Measurements from ENCODE around the gene ESYT1. TPM values are rescaled to one million over a fixed set of nuclear protein-coding genes. Genes with fewer than 3 reads are reported as not detected.

Gene ESYT1
- total and polyA plus RNA-seq, 8 donors, result 8.6 to 142 (median 29.7) TPM

- peaks cover 82 to 100% (median 100%) of the 10 kb centered on the region in 4 donors for H3K36me3 ChIP-seq
- H3K27ac ChIP-seq, result no peak overlapping the region
- no peak for TF ChIP-seq POLR2AphosphoS5 (IDR thresholded peaks at IDR 0.05)
- no peak for TF ChIP-seq POLR2A (IDR thresholded peaks at IDR 0.05)
- TF ChIP-seq CTCF (IDR thresholded peaks at IDR 0.05), result no peak
- no peak for TF ChIP-seq EP300 (IDR thresholded peaks at IDR 0.05)
- H3K4me1 ChIP-seq, result no peaks in the 10 kb centered on the region
- no peaks in the 10 kb centered on the region for H3K9me3 ChIP-seq
- 83 to 96% (median 91%) methylated on average over 7 of the region's 7 CpGs for WGBS, 5 donors
- DNase-seq, result no peak
- no peak overlapping the region for H3K4me3 ChIP-seq
- intact Hi-C loops (cut with DNase I; ENCODE audit: low total_unique reads), result no loop called here
- H3K27me3 ChIP-seq, result no peaks in the 10 kb centered on the region
Observed at GRCh38 chr12:56172839-56173238, 44.8 kb downstream of the ESYT1 start.

GRCh38 chr12:56178347-56178746, 50.3 kb downstream of the ESYT1 start:
- no peaks in the 10 kb centered on the region for H3K4me1 ChIP-seq
- H3K27ac ChIP-seq, result no peak overlapping the region
- 83 to 93% (median 89%) methylated on average over 3 of the region's 3 CpGs for WGBS, 5 donors
- H3K27me3 ChIP-seq, result no peaks in the 10 kb centered on the region
- no peak for DNase-seq
- no peaks in the 10 kb centered on the region for H3K9me3 ChIP-seq
- intact Hi-C loops (cut with DNase I; ENCODE audit: low total_unique reads), result no loop called here
- no peak overlapping the region for H3K4me3 ChIP-seq
- TF ChIP-seq EP300 (IDR thresholded peaks at IDR 0.05) (no peak), CTCF (IDR thresholded peaks at IDR 0.05) (no peak), POLR2AphosphoS5 (IDR thresholded peaks at IDR 0.05) (no peak), POLR2A (IDR thresholded peaks at IDR 0.05) (no peak)
- peaks cover 73 to 100% (median 100%) of the 10 kb centered on the region in 4 donors for H3K36me3 ChIP-seq

GRCh38 chr12:56186957-56187356, 58.9 kb downstream of the ESYT1 start:
- TF ChIP-seq POLR2AphosphoS5 (IDR thresholded peaks at IDR 0.05), result no peak
- no peak for TF ChIP-seq CTCF (IDR thresholded peaks at IDR 0.05)
- no peak for TF ChIP-seq POLR2A (IDR thresholded peaks at IDR 0.05)
- TF ChIP-seq EP300 (IDR thresholded peaks at IDR 0.05), result no peak
- no peak for DNase-seq
- intact Hi-C loops (cut with DNase I; ENCODE audit: low total_unique reads), result loop anchor here (5.0 kb wide), 1 partner anchor 55 kb away; no protein-coding TSS in a partner anchor
- Histone ChIP-seq H3K27ac (peak overlapping the region in 1 of 5 donors; percentile 93), H3K27me3 (no peaks in the 10 kb centered on the region), H3K4me1 (peaks cover 14 to 34% (median 22%) of the 10 kb centered on the region in 4 donors), H3K9me3 (no peaks in the 10 kb centered on the region), H3K4me3 (no peak overlapping the region), H3K36me3 (peaks cover 42 to 50% (median 49%) of the 10 kb centered on the region in 4 donors)
- 46 to 61% (median 49%) methylated on average over 2 of the region's 2 CpGs for WGBS, 5 donors

GRCh38 chr12:56188131-56188777, 60.2 kb downstream of the ESYT1 start:
- DNase-seq, result peak in 1 of 2 donors; percentile 36
- WGBS, 5 donors, result 6 to 10% (median 8%) methylated on average over 10 of the region's 10 CpGs
- H3K4me3 ChIP-seq, result peak overlapping the region; percentile 85 to 98 (median 90)

More at GRCh38 chr12:56188131-56188777, 60.2 kb downstream of the ESYT1 start:
- H3K9me3 ChIP-seq, result no peaks in the 10 kb centered on the region
- intact Hi-C loops (cut with DNase I; ENCODE audit: low total_unique reads), result loop anchor here (5.0 kb wide), 1 partner anchor 56 kb away; no protein-coding TSS in a partner anchor
- no peaks in the 10 kb centered on the region for H3K27me3 ChIP-seq
- H3K36me3 ChIP-seq, result peaks cover 30 to 37% (median 36%) of the 10 kb centered on the region in 4 donors
- TF ChIP-seq POLR2AphosphoS5 (IDR thresholded peaks at IDR 0.05), result no peak
- TF ChIP-seq POLR2A (IDR thresholded peaks at IDR 0.05), result no peak
- no peak for TF ChIP-seq CTCF (IDR thresholded peaks at IDR 0.05)
- TF ChIP-seq EP300 (IDR thresholded peaks at IDR 0.05), result no peak
- H3K27ac ChIP-seq, result peak overlapping the region; percentile 93 to 98 (median 95)
- peaks cover 14 to 34% (median 22%) of the 10 kb centered on the region in 4 donors for H3K4me1 ChIP-seq
